ENCODE measurements around the gene C1orf94.
"Not testable (repeated sequence)": the region's sequence is repeated elsewhere in the genome, so short reads cannot be mapped to it uniquely, and the experiment has no call there.

Gene C1orf94

GRCh38 chr1:34178072-34178471, 1.4 kb downstream of the C1orf94 start:
- TF ChIP-seq CTCF (IDR thresholded peaks at IDR 0.05; ENCODE audit: insufficient read depth, low read depth, low read length, missing control alignments): no peak
- no peak overlapping the region for H3K4me3 ChIP-seq (ENCODE audit: low read length)

GRCh38 chr1:34183381-34183780, 6.7 kb downstream of the C1orf94 start:
- not testable (repeated sequence) for H3K4me3 ChIP-seq (ENCODE audit: low read length); DNase-seq (ENCODE audit: low read depth)

More at GRCh38 chr1:34178072-34178471, 1.4 kb downstream of the C1orf94 start:
- DNase-seq (ENCODE audit: low read depth): no peak

DNA sequence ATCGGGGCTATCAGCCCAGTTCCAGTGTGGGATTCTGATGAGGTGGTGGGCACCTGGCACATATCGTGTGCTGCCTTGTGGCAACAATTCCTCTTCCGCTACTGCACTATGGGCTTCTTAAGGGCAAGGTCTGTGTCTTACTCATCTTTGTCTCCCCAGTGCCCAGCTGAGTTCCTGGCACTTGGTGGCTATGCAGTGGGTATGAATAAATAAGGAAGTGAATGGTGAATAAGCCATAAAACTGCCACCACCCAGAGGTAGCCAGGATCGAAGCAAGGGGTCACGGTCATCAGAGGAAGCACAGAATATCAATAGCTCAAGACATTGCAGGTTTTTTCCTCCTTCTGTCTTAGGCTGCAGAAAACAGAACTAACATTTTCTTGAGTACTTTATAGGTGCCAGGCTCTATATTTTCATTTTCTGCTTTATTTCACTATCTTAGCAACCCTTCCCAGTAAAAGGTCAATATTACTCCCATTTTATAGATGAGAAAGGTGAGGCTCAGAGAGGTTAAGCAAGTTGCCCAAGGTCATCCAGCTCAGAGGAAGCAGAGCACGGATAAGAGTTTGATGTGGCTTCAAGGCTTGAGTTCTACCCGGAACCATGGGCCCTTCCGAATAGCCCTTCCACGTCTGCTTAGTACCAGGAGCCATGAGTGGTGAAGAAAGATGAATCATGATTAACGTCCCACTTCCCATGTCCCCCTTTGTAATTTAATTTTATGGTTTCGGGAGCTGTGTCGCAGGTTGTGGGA, 10.2 kb downstream of the C1orf94 start:
- no peak for TF ChIP-seq CTCF (IDR thresholded peaks at IDR 0.05; ENCODE audit: insufficient read depth, low read depth, low read length, missing control alignments)
- no peak overlapping the region for H3K4me3 ChIP-seq (ENCODE audit: low read length)
- DNase-seq (ENCODE audit: low read depth): no peak

DNA sequence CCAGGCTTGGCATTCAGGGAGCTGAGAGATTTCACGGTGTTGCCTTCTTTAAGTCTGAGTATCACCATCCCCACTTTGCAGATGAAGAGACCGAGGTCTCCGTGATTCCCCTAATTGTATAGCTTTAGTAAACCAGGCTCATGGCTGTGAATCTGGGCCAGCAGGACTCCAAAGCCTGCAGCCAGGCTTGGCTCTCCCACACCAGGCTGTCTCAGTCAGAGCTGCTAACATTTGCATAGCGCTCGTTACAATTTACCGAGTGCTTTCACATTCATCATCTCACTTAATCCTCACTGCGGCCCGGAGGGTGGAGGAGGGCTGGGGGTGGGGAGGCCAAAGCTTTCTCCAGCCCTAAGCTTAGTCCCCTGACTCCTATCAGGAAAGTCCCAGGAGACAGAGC, 11.7 kb downstream of the C1orf94 start:
- TF ChIP-seq CTCF (IDR thresholded peaks at IDR 0.05; ENCODE audit: insufficient read depth, low read depth, low read length, missing control alignments): no peak
- no peak for DNase-seq (ENCODE audit: low read depth)
- no peak overlapping the region for H3K4me3 ChIP-seq (ENCODE audit: low read length)

GRCh38 chr1:34188985-34189384, 12.3 kb downstream of the C1orf94 start:
- no peak for DNase-seq (ENCODE audit: low read depth)
- H3K4me3 ChIP-seq (ENCODE audit: low read length): no peak overlapping the region
- no peak for TF ChIP-seq CTCF (IDR thresholded peaks at IDR 0.05; ENCODE audit: insufficient read depth, low read depth, low read length, missing control alignments)

- DNase-seq (ENCODE audit: low read depth): no peak
- TF ChIP-seq CTCF (IDR thresholded peaks at IDR 0.05; ENCODE audit: insufficient read depth, low read depth, low read length, missing control alignments): no peak
- no peak overlapping the region for H3K4me3 ChIP-seq (ENCODE audit: low read length)
Observed at GRCh38 chr1:34190692-34191091, 14.0 kb downstream of the C1orf94 start.

DNA sequence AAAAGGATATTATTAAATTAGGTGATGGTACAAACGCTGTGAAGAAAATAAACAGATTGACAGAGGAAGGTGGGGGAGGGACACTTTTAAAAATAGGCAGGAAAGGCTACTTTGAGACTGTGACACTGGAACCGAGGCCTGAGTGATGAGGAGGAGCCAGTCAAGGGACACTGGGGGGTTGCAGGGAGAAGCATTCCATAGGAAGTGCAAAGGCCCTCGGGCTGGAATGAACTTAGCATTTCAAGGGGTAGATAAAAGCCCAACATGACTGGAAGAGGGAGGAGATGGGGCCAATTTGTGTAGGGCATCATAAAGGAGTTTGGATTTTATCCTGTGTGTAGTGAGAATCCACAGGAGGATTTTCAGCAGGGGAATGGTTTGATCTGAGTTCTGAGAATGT, 15.9 kb downstream of the C1orf94 start:
- TF ChIP-seq CTCF (IDR thresholded peaks at IDR 0.05; ENCODE audit: insufficient read depth, low read depth, low read length, missing control alignments): no peak
- no peak for DNase-seq (ENCODE audit: low read depth)
- no peak overlapping the region for H3K4me3 ChIP-seq (ENCODE audit: low read length)
